Hematopoietic multipotent progenitor cell treated with erythropoietin and hydrocortisone succinate and interleukin-3 and kit ligand, for 17 days (in vitro differentiated cells): ENCODE results near the gene LARGE2.

ENCODE experiments used
- DNase-seq: peaks from one replicate; pipeline ENCODE4 v3.0.0-alpha.2; 2015; ENCODE audit warnings: low spot score

Gene LARGE2

GRCh38 chr11:45930031-45930794, 7.8 kb downstream of the LARGE2 start:
- no peak for DNase-seq

- no peak for DNase-seq
These were observed 8.6 kb downstream of the LARGE2 start for GRCh38 chr11:45930951-45931570.

- DNase-seq: no peak
These were observed 9.3 kb downstream of the LARGE2 start for GRCh38 chr11:45931739-45932138.

- DNase-seq: no peak
These were observed 9.8 kb downstream of the LARGE2 start for GRCh38 chr11:45932217-45932616.

- no peak for DNase-seq
These were observed 10.8 kb downstream of the LARGE2 start for GRCh38 chr11:45933131-45933831.

- no peak for DNase-seq
These were observed 11.6 kb downstream of the LARGE2 start for GRCh38 chr11:45933846-45934579.

GRCh38 chr11:45934580-45935318, 12.3 kb downstream of the LARGE2 start:
- DNase-seq: no peak

GRCh38 chr11:45935349-45936064, 13.1 kb downstream of the LARGE2 start:
- no peak for DNase-seq

- DNase-seq: no peak
These were observed 14.1 kb downstream of the LARGE2 start for GRCh38 chr11:45936511-45937054.

GRCh38 chr11:45937916-45938315, 15.5 kb downstream of the LARGE2 start:
- DNase-seq: no peak

- no peak for DNase-seq
These were observed 17.4 kb downstream of the LARGE2 start for GRCh38 chr11:45939836-45940235.

GRCh38 chr11:45941285-45941684, 18.8 kb downstream of the LARGE2 start:
- no peak for DNase-seq

- DNase-seq: no peak
These were observed 19.9 kb downstream of the LARGE2 start for GRCh38 chr11:45942381-45942780.

GRCh38 chr11:45945397-45945999, 23.0 kb downstream of the LARGE2 start:
- DNase-seq: no peak

GRCh38 chr11:45947885-45948284, 25.4 kb downstream of the LARGE2 start:
- DNase-seq: no peak

GRCh38 chr11:45948356-45948755, 25.9 kb downstream of the LARGE2 start:
- no peak for DNase-seq

- no peak for DNase-seq
These were observed 27.5 kb downstream of the LARGE2 start for GRCh38 chr11:45949992-45950407.

- DNase-seq: no peak
These were observed 37.4 kb downstream of the LARGE2 start for GRCh38 chr11:45959851-45960250.

- no peak for DNase-seq
These were observed 38.1 kb downstream of the LARGE2 start for GRCh38 chr11:45960387-45961095.
